ENCODE data around the gene SKAP2.

Gene SKAP2

DNA sequence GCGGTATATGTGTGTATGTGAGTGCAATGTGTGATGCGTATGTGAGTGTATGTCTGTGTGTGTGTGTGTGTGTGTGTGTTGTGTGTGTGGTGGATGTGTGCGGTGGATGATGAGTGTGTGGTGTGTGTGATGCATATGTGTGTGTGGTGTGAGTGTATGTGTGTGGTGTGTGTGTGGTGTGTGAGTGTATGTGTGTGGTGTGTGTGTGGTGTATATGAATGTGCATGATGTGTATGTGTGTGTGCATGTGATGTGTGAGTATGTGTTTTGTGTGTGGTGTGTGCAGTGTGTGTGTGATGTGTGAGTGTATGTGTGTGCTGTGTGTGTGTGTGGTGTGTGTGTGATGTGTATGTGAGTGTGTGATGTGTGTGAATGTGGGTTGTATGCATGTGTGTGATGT, 222.0 kb downstream of the SKAP2 start:
- no peak for TF ChIP-seq CTCF (IDR thresholded peaks at IDR 0.05; ENCODE audit: low read depth, low read length, missing control alignments)
- DNase-seq (ENCODE audit: low read depth), result no peak
- H3K4me3 ChIP-seq (ENCODE audit: low read depth, low read length), result no peak overlapping the region

DNA sequence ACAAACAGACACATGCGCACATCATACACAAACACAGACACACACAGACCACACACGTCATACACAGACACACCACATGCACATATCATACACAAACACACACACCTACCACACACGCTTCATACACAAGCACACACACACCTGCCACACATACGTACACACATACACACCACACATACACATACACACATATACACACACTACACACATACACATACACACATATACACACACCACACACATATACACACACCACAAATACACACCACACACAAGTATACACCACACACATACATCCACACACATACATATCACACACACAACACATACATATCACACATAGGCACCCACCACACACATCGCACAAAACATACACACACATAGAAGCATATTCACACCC, 224.7 kb downstream of the SKAP2 start:
- H3K4me3 ChIP-seq (ENCODE audit: low read depth, low read length), result no peak overlapping the region
- no peak for DNase-seq (ENCODE audit: low read depth)
- TF ChIP-seq CTCF (IDR thresholded peaks at IDR 0.05; ENCODE audit: low read depth, low read length, missing control alignments), result no peak

DNA sequence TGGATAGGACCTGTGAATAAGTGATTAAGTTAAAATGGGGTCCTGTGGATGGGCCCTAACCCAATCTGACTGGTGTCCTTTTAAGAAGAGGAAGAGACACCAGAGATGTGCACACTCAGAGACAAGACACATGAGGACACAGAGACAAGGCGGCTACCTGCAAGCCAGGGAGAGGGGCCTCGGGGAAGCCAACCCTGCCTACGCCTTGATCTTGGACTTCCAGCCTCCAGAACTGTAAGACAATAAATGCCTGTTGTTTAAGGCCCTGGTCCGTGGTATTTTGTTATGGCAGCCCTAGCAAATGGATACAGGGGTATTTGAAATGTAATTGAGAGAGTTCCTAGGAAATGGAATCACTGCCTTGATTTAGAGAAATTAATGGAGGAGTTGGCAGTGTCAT, 225.3 kb downstream of the SKAP2 start:
- H3K4me3 ChIP-seq (ENCODE audit: low read depth, low read length), result no peak overlapping the region
- DNase-seq (ENCODE audit: low read depth), result no peak
- TF ChIP-seq CTCF (IDR thresholded peaks at IDR 0.05; ENCODE audit: low read depth, low read length, missing control alignments), result no peak

DNA sequence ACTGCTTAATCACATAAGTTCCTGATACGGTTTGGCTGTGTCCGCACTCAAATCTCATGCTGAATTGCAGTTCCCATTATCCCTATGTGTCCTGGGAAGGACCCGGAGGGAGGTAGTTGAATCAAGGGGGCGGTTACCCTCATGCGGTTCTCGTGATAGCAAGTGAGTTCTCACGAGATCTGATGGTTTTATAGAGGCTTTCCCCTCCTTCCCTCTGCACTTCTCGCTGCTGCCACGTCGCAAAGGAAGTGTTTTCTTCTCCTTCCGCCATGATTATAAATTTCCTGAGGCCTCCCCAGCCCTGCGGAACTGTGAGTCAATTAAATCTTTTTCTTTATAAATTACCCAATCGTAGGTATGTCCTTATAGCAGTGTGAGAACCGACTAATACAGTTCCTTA, 226.2 kb downstream of the SKAP2 start:
- no peak for TF ChIP-seq CTCF (IDR thresholded peaks at IDR 0.05; ENCODE audit: low read depth, low read length, missing control alignments)
- H3K4me3 ChIP-seq (ENCODE audit: low read depth, low read length), result no peak overlapping the region
- DNase-seq (ENCODE audit: low read depth), result no peak

DNA sequence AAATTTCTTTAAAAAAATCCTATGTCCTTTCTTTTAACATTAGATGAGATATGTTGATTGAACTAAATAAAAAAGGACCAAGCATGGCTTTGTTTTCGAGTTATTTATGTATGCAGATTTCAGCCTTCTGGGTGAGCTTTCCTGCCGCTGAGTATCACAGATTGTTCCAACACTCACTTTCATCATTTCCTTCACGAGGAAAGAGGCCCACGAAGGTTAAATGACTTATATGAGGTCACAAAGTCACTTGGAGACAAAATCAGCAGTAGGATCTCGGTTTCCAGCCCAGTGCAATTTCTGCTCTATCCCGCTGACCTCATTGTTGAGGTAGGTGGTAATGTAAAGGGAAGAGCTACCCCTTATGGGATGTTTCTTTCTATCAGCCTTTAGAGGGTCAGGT, 226.8 kb downstream of the SKAP2 start:
- DNase-seq (ENCODE audit: low read depth), result no peak
- TF ChIP-seq CTCF (IDR thresholded peaks at IDR 0.05; ENCODE audit: low read depth, low read length, missing control alignments), result no peak
- H3K4me3 ChIP-seq (ENCODE audit: low read depth, low read length), result no peak overlapping the region

DNA sequence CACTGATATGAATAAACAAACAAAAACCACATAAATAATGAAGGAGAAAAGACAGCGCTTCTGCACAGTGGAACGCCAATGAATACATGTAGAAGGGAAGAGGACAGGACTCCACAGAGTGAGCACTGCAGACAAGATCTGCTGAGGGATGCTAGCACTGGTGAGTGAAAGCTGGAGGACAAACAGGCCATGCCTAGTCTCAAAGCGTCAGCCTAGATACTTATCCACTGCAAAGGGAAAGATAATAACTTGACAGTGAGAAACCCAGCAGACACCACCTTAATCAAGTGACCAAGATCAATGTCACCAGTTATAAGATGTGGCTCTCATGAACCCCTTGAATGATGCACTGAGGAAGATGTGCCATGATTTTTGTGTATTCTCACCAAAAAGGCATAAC, 227.6 kb downstream of the SKAP2 start:
- TF ChIP-seq CTCF (IDR thresholded peaks at IDR 0.05; ENCODE audit: low read depth, low read length, missing control alignments), result no peak
- no peak for DNase-seq (ENCODE audit: low read depth)
- no peak overlapping the region for H3K4me3 ChIP-seq (ENCODE audit: low read depth, low read length)

GRCh38 chr7:26633557-26633956, 230.8 kb downstream of the SKAP2 start:
- TF ChIP-seq CTCF (IDR thresholded peaks at IDR 0.05; ENCODE audit: low read depth, low read length, missing control alignments), result no peak
- no peak for DNase-seq (ENCODE audit: low read depth)
- no peak overlapping the region for H3K4me3 ChIP-seq (ENCODE audit: low read depth, low read length)

All from GM12864 (cell line).